ENCODE results near the gene CWH43. TPM values are rescaled to one million over a fixed set of nuclear protein-coding genes. Genes with fewer than 3 reads are reported as not detected.

The CWH43 gene
- total RNA-seq, 3 donors from 2014 or later, result 18.3 to 39.8 (median 28.0) TPM

- ATAC-seq (peak; percentile 57), DNase-seq (peak in 1 of 3 donors; percentile 28)
- Histone ChIP-seq H3K9me3 (no peaks in the 10 kb centered on the region), H3K36me3 (ENCODE audit: low read depth) (no peaks in the 10 kb centered on the region), H3K4me1 (ENCODE audit: low read depth) (peaks cover 5% of the 10 kb centered on the region), H3K4me3 (no peak overlapping the region)
- intact Hi-C loops (cut with DNase I, micrococcal nuclease), result no loop called here
- TF ChIP-seq CTCF (IDR thresholded peaks at IDR 0.05), result no peak
These were observed 3.6 kb downstream of the CWH43 start for GRCh38 chr4:48989461-48990203.

GRCh38 chr4:48991357-48991756, 5.3 kb downstream of the CWH43 start:
- no peak for TF ChIP-seq CTCF (IDR thresholded peaks at IDR 0.05)
- intact Hi-C loops (cut with DNase I, micrococcal nuclease), result no loop called here
- peak; percentile 42 for ATAC-seq

GRCh38 chr4:48997962-48998361, 11.9 kb downstream of the CWH43 start:
- H3K4me1 ChIP-seq (ENCODE audit: low read depth), result no peaks in the 10 kb centered on the region
- H3K4me3 ChIP-seq, result no peak overlapping the region
- intact Hi-C loops (cut with DNase I, micrococcal nuclease), result no loop called here
- TF ChIP-seq CTCF (IDR thresholded peaks at IDR 0.05), result no peak
- H3K36me3 ChIP-seq (ENCODE audit: low read depth), result no peaks in the 10 kb centered on the region
- no peaks in the 10 kb centered on the region for H3K9me3 ChIP-seq
- no peak for ATAC-seq
- DNase-seq, result no peak

More at GRCh38 chr4:48991357-48991756, 5.3 kb downstream of the CWH43 start:
- Histone ChIP-seq H3K9me3 (no peaks in the 10 kb centered on the region), H3K36me3 (ENCODE audit: low read depth) (no peaks in the 10 kb centered on the region), H3K4me3 (no peak overlapping the region), H3K4me1 (ENCODE audit: low read depth) (peaks cover 5% of the 10 kb centered on the region)
- peak in 2 of 3 donors; percentile 13 to 30 for DNase-seq

GRCh38 chr4:48998440-48998839, 12.4 kb downstream of the CWH43 start:
- peak; percentile 20 for ATAC-seq

GRCh38 chr4:49000806-49001205, 14.7 kb downstream of the CWH43 start:
- intact Hi-C loops (cut with DNase I, micrococcal nuclease), result no loop called here
- DNase-seq (no peak), ATAC-seq (no peak)
- Histone ChIP-seq H3K36me3 (ENCODE audit: low read depth) (no peaks in the 10 kb centered on the region), H3K4me3 (no peak overlapping the region), H3K9me3 (no peaks in the 10 kb centered on the region), H3K4me1 (ENCODE audit: low read depth) (no peaks in the 10 kb centered on the region)
- no peak for TF ChIP-seq CTCF (IDR thresholded peaks at IDR 0.05)

More at GRCh38 chr4:48998440-48998839, 12.4 kb downstream of the CWH43 start:
- TF ChIP-seq CTCF (IDR thresholded peaks at IDR 0.05), result no peak
- Histone ChIP-seq H3K36me3 (ENCODE audit: low read depth) (no peaks in the 10 kb centered on the region), H3K4me1 (ENCODE audit: low read depth) (no peaks in the 10 kb centered on the region), H3K4me3 (no peak overlapping the region), H3K9me3 (no peaks in the 10 kb centered on the region)
- no peak for DNase-seq
- intact Hi-C loops (cut with DNase I, micrococcal nuclease), result no loop called here

All from mucosa of descending colon (tissue), 3 donors.